Keratinocyte (primary cell): Measurements from ENCODE around the gene THAP6. TPM values are rescaled to one million over a fixed set of nuclear protein-coding genes. Genes with fewer than 3 reads are reported as not detected.

ENCODE experiments used
- DNase-seq: peaks from one replicate; pipeline ENCODE4 v3.0.0-alpha.2; 2011; ENCODE audit warnings: low read depth, missing footprints, low spot score
- FAIRE-seq: peaks from 2 replicates; lab custom pipeline; 2011; peaks lifted over from hg19 to GRCh38; lab: Jason Lieb, UNC
- H2AFZ ChIP-seq: 2 replicates; pipeline ENCODE4 v1.6.0; 2012; ENCODE audit warnings: low read length, control low read depth, inconsistent platforms; ENCODE audit not compliant: control insufficient read depth
- H3K27ac ChIP-seq: 2 replicates; pipeline ENCODE4 v1.5.1; 2011; ENCODE audit warnings: low read length; ENCODE audit not compliant: control insufficient read depth, insufficient read depth
- H3K27me3 ChIP-seq: 3 replicates; pipeline ENCODE4 v1.6.0; 2011; ENCODE audit warnings: low read length; ENCODE audit not compliant: control insufficient read depth, insufficient read depth; ENCODE audit errors: extremely low read depth
- H3K36me3 ChIP-seq, 2 experiments: 2 replicates in 1 of 2; 3 replicates in 1 of 2; pipeline ENCODE4 v1.5.1; 2011; ENCODE audit warnings: low read length in 2 of 2, mild to moderate bottlenecking in 1 of 2; ENCODE audit not compliant: control insufficient read depth in 2 of 2, insufficient read depth in 2 of 2; ENCODE audit errors: extremely low read depth in 1 of 2
- H3K4me1 ChIP-seq: 3 replicates; pipeline ENCODE4 v1.5.1; 2011; ENCODE audit warnings: low read length; ENCODE audit not compliant: control insufficient read depth, insufficient read depth; ENCODE audit errors: extremely low read depth
- H3K4me2 ChIP-seq: 3 replicates; pipeline ENCODE4 v1.6.0; 2011; ENCODE audit warnings: low read depth, low read length; ENCODE audit not compliant: control insufficient read depth, insufficient read depth; ENCODE audit errors: extremely low read depth
- H3K4me3 ChIP-seq, 3 experiments: fragments of 200-600 bp in 1 of 3; sonication (generic) in 1 of 3; 2 replicates in 2 of 3; 3 replicates in 1 of 3; pipeline ENCODE4 v1.5.1; 2011 to 2016; ENCODE audit warnings: low read length in 3 of 3, mild to moderate bottlenecking in 3 of 3, control low read depth in 2 of 3, inconsistent platforms in 1 of 3, low read depth in 1 of 3, mixed read lengths in 1 of 3, mixed run types in 1 of 3, moderate library complexity in 1 of 3; ENCODE audit not compliant: control insufficient read depth in 2 of 3, insufficient read depth in 2 of 3; ENCODE audit errors: extremely low read depth in 1 of 3
- H3K79me2 ChIP-seq: 2 replicates; pipeline ENCODE4 v1.6.0; 2012; ENCODE audit warnings: low read length; ENCODE audit not compliant: control insufficient read depth, insufficient read depth
- H3K9ac ChIP-seq: 3 replicates; pipeline ENCODE4 v1.6.0; 2011; ENCODE audit warnings: low read length; ENCODE audit not compliant: control insufficient read depth, insufficient read depth; ENCODE audit errors: extremely low read depth
- H3K9me1 ChIP-seq: 3 replicates; pipeline ENCODE4 v1.6.0; 2011; ENCODE audit warnings: low read length; ENCODE audit not compliant: control insufficient read depth, insufficient read depth; ENCODE audit errors: extremely low read depth
- H3K9me3 ChIP-seq: 2 replicates; pipeline ENCODE4 v1.5.1; 2012; ENCODE audit warnings: low read depth, low read length; ENCODE audit not compliant: control insufficient read depth
- H4K20me1 ChIP-seq: 3 replicates; pipeline ENCODE4 v1.6.0; 2011; ENCODE audit warnings: low read length; ENCODE audit not compliant: control insufficient read depth, insufficient read depth; ENCODE audit errors: extremely low read depth
- EZH2 ChIP-seq: IDR thresholded peaks from one replicate; pipeline ENCODE4 v1.6.1; 2012; ENCODE audit warnings: inconsistent platforms, mild to moderate bottlenecking, low read length, moderate library complexity
- dilution Hi-C: fragments of 300-500 bp; cut with MboI; formaldehyde crosslinking; loops from one replicate; pipeline ENCODE4 v1.7.0; 2020; ENCODE audit warnings: low sequenced_read_pairs; ENCODE audit not compliant: extremely low pct_ligation_motif_present
- polyA plus RNA-seq, 5 experiments: library from polyadenylated mRNA; depleted of rRNA in 3 of 5; stranded (reverse) in 3 of 5; stranded (forward) in 1 of 5; unstranded in 1 of 5; fragments of >200 nt; gene quantifications; 1 replicate in 1 of 5; 2 replicates in 3 of 5; 3 replicates in 1 of 5; pipeline versions ENCODE4 v1.2.1 to v1.2.3, GENCODE V29; 2011 to 2012; ENCODE audit warnings: missing spikeins in 2 of 5, low read depth in 1 of 5, low replicate concordance in 1 of 5
- TF ChIP-seq, protein P1 (sequence below), 3 experiments: IDR thresholded peaks in 1 of 3; conservative IDR thresholded peaks in 1 of 3; optimal IDR thresholded peaks in 1 of 3; 2 replicates in 2 of 3; 3 replicates in 1 of 3; pipeline versions ENCODE3 to v1.5.1; 2011; ENCODE audit warnings: low read length in 3 of 3, mild to moderate bottlenecking in 3 of 3, moderate library complexity in 2 of 3, control low read depth in 1 of 3, inconsistent platforms in 1 of 3; ENCODE audit not compliant: insufficient read depth in 2 of 3; ENCODE audit errors: extremely low read depth in 1 of 3

The THAP6 gene
- polyA plus RNA-seq, 1 donor (not counting 4 experiments of a cell fraction or from before 2014, with no cell fraction given) = 11.9 TPM

DNA sequence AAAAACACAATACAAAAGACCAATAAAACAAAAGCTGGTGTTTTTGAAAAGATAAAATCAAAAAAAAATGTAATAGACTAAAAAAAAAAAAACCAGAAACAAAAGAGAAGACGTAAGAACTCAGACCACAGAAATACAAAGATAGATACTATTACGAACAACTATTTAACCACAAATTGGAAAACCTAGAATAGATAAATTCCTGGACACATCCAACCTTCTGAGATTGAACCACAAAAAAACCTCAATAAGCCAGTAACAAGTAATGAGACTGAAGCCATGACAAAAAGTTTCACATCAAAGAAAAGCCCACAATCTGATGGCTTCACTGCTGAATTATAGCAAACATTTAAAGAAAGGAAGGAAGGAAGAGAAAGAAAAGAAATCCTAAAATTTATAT is 16.2 kb upstream of the THAP6 start:
- dilution Hi-C loops = no loop called here

GRCh38 chr4:75499900-75500299 is 14.4 kb upstream of the THAP6 start:
- H3K79me2 ChIP-seq = peaks cover 33% of the 10 kb centered on the region
- H3K27ac ChIP-seq = no peak overlapping the region
- FAIRE-seq (no peak), DNase-seq (no peak)
- no peaks in the 10 kb centered on the region for H4K20me1 ChIP-seq
- no peaks in the 10 kb centered on the region for H3K9me3 ChIP-seq
- H3K27me3 ChIP-seq = no peaks in the 10 kb centered on the region
- TF ChIP-seq EZH2 = no peak
- TF ChIP-seq, protein P1, sequence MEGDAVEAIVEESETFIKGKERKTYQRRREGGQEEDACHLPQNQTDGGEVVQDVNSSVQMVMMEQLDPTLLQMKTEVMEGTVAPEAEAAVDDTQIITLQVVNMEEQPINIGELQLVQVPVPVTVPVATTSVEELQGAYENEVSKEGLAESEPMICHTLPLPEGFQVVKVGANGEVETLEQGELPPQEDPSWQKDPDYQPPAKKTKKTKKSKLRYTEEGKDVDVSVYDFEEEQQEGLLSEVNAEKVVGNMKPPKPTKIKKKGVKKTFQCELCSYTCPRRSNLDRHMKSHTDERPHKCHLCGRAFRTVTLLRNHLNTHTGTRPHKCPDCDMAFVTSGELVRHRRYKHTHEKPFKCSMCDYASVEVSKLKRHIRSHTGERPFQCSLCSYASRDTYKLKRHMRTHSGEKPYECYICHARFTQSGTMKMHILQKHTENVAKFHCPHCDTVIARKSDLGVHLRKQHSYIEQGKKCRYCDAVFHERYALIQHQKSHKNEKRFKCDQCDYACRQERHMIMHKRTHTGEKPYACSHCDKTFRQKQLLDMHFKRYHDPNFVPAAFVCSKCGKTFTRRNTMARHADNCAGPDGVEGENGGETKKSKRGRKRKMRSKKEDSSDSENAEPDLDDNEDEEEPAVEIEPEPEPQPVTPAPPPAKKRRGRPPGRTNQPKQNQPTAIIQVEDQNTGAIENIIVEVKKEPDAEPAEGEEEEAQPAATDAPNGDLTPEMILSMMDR (optimal IDR thresholded peaks at IDR 0.05 in 1 of 3, IDR thresholded peaks at IDR 0.05 in 1 of 3, conservative IDR thresholded peaks at IDR 0.05 in 1 of 3; ENCODE audit: extremely low read depth in 1 of 3, insufficient read depth in 2 of 3, low read length in 3 of 3) = no peak
- no peak overlapping the region for H3K4me3 ChIP-seq
- dilution Hi-C loops = no loop called here
- H3K9ac ChIP-seq = no peak overlapping the region
- H3K4me1 ChIP-seq = no peaks in the 10 kb centered on the region
- peaks cover 6 to 7% of the 10 kb centered on the region in 2 experiments for H3K36me3 ChIP-seq
- no peaks in the 10 kb centered on the region for H3K9me1 ChIP-seq
- no peak overlapping the region for H2AFZ ChIP-seq
- no peak overlapping the region for H3K4me2 ChIP-seq

More for the DNA sequence above, 16.2 kb upstream of the THAP6 start:
- no peak overlapping the region for H2AFZ ChIP-seq
- no peak overlapping the region for H3K4me3 ChIP-seq
- H3K9ac ChIP-seq = no peak overlapping the region
- no peaks in the 10 kb centered on the region for H3K27me3 ChIP-seq
- no peaks in the 10 kb centered on the region for H3K9me3 ChIP-seq
- H3K4me2 ChIP-seq = no peak overlapping the region
- no peaks in the 10 kb centered on the region for H4K20me1 ChIP-seq
- FAIRE-seq (no peak), DNase-seq (no peak)
- H3K9me1 ChIP-seq = no peaks in the 10 kb centered on the region
- H3K4me1 ChIP-seq = no peaks in the 10 kb centered on the region
- peaks cover 32% of the 10 kb centered on the region for H3K79me2 ChIP-seq
- H3K27ac ChIP-seq = no peak overlapping the region
- TF ChIP-seq, protein P1 (optimal IDR thresholded peaks at IDR 0.05 in 1 of 3, IDR thresholded peaks at IDR 0.05 in 1 of 3, conservative IDR thresholded peaks at IDR 0.05 in 1 of 3; ENCODE audit: extremely low read depth in 1 of 3, insufficient read depth in 2 of 3, low read length in 3 of 3) = no peak
- TF ChIP-seq EZH2 = no peak
- peaks cover 3 to 4% of the 10 kb centered on the region in 2 experiments for H3K36me3 ChIP-seq
